Heart left ventricle (tissue), 13 donors: ENCODE results near the gene ELOVL7.

Experiments
- CTCF ChIP-seq, 12 donors: fragments of 200-600 bp; sonication (generic) in 4 of 12; IDR thresholded peaks; one replicate each; pipeline versions ENCODE4 v1.5.0 to v1.8.0; 2018 to 2022; ENCODE audit warnings: antibody characterized with exemption in 12 of 12, mild to moderate bottlenecking in 5 of 12
- POLR2A ChIP-seq, 2 donors: fragments of 450-650 bp; IDR thresholded peaks; one replicate each; pipeline ENCODE4 v1.6.1; 2017; ENCODE audit warnings: antibody characterized with exemption in 2 of 2, mild to moderate bottlenecking in 2 of 2, moderate library complexity in 2 of 2
- donor health status: ischemic (EF 13 %, LVEDD 7.1; RV severe dilation, severe dysfunction).
- donor health status: DM: no; HTN: yes; CAD: no.
- donor health status: DM: no; HTN: no; CAD: no.
- donor health status: ischemic (EF 25% LVEDD 6.9; RV normal size, moderate dysfunction).
- donor health status: ischemic (EF 25% LVEDD 5.7; RV mildly dilated, moderate dysfunction).
- donor health status: ischemic (EF 35%, LVEDD 5.7; RV mildly dilated, moderate dysfunction).
- donor health status: nonischemic (EF 11% LVEDD 7.7; RV severe dilation, severe dysfunction).
- donor health status: DM: yes; HTN: yes; CAD: no.
- donor health status: PGD.
- donor health status: ischemic (EF 29% LVEDD 5.4; RV normal size, mild dysfunction).
- donor health status: nonischemic (EF 23%, LVEDD 6.1; RV moderate dilation, normal function).

GRCh38 chr5:60727033-60727679, 116.9 kb downstream of the ELOVL7 start:
- TF ChIP-seq CTCF (IDR thresholded peaks at IDR 0.05) (no peak), POLR2A (IDR thresholded peaks at IDR 0.05) (no peak)
